Hippocampal formation (tissue), 2 donors: ENCODE data around the gene CTIF.
A peak's percentile ranks its signal among the peaks of the same experiment; 100 is the strongest.
"Not testable (repeated sequence)": the region's sequence is repeated elsewhere in the genome, so short reads cannot be mapped to it uniquely, and the experiment has no call there.

Source experiments
- DNase-seq, 2 donors: peaks; one replicate each; lab custom pipeline; 2025; lab: John Stamatoyannopoulos, UW

The CTIF gene

GRCh38 chr18:48802543-48803290, 263.9 kb downstream of the CTIF start:
- DNase-seq: peak; percentile 41 to 43

- no peak for DNase-seq
Observed at GRCh38 chr18:48803518-48803917, 264.7 kb downstream of the CTIF start.

GRCh38 chr18:48803951-48804855, 265.4 kb downstream of the CTIF start:
- DNase-seq: no peak

GRCh38 chr18:48804856-48805610, 266.2 kb downstream of the CTIF start:
- DNase-seq: no peak

- DNase-seq: no peak
Observed at GRCh38 chr18:48805826-48806535, 267.1 kb downstream of the CTIF start.

- DNase-seq: peak in 1 of 2 donors; percentile 38
Observed at GRCh38 chr18:48806551-48807261, 267.9 kb downstream of the CTIF start.

- no peak for DNase-seq
Observed at GRCh38 chr18:48808476-48808875, 269.6 kb downstream of the CTIF start.

- no peak for DNase-seq
Observed at GRCh38 chr18:48809365-48809764, 270.5 kb downstream of the CTIF start.

- DNase-seq: no peak
Observed at GRCh38 chr18:48810805-48811204, 272.0 kb downstream of the CTIF start.

- DNase-seq: no peak
Observed at GRCh38 chr18:48811401-48811800, 272.6 kb downstream of the CTIF start.

GRCh38 chr18:48811977-48812451, 273.2 kb downstream of the CTIF start:
- DNase-seq: not testable (repeated sequence)

GRCh38 chr18:48813321-48813720, 274.5 kb downstream of the CTIF start:
- no peak for DNase-seq

- DNase-seq: no peak
Observed at GRCh38 chr18:48813833-48814489, 275.1 kb downstream of the CTIF start.

GRCh38 chr18:48814490-48815178, 275.8 kb downstream of the CTIF start:
- DNase-seq: no peak

GRCh38 chr18:48815179-48815515, 276.3 kb downstream of the CTIF start:
- DNase-seq: no peak

GRCh38 chr18:48815581-48816324, 276.9 kb downstream of the CTIF start:
- no peak for DNase-seq

GRCh38 chr18:48816554-48816953, 277.7 kb downstream of the CTIF start:
- DNase-seq: no peak

- no peak for DNase-seq
Observed at GRCh38 chr18:48817021-48817461, 278.2 kb downstream of the CTIF start.
